Measurements from ENCODE around the gene NCAM2.

DNA sequence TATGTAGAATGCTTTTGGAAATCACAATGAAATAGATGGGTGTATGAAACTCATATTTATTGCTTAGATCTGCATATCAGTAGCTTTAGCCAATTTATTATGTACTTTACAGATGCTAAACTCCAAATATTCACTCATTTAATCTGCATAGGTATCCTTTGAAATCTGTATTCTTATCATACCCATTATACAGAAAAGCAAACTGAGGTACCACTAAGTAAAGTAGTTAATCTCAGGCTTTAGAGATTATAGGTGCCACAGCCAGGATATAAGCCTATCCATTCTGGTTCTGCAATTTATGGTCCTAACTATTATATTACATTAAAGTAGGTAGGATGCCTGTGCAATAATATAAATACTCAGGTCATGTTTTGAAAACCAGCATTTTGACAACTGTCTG lies 369.4 kb downstream of the NCAM2 start:
- TF ChIP-seq, protein P1, sequence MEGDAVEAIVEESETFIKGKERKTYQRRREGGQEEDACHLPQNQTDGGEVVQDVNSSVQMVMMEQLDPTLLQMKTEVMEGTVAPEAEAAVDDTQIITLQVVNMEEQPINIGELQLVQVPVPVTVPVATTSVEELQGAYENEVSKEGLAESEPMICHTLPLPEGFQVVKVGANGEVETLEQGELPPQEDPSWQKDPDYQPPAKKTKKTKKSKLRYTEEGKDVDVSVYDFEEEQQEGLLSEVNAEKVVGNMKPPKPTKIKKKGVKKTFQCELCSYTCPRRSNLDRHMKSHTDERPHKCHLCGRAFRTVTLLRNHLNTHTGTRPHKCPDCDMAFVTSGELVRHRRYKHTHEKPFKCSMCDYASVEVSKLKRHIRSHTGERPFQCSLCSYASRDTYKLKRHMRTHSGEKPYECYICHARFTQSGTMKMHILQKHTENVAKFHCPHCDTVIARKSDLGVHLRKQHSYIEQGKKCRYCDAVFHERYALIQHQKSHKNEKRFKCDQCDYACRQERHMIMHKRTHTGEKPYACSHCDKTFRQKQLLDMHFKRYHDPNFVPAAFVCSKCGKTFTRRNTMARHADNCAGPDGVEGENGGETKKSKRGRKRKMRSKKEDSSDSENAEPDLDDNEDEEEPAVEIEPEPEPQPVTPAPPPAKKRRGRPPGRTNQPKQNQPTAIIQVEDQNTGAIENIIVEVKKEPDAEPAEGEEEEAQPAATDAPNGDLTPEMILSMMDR (conservative IDR thresholded peaks at IDR 0.05; ENCODE audit: low read depth in 2 of 2): no peak
- TF ChIP-seq EZH2 (IDR thresholded peaks at IDR 0.05; ENCODE audit: low read depth, unreplicated experiment): no peak

All from GM23338 (cell line).